Peyer's patch (tissue), 4 donors: ENCODE results near the gene NANOS1. TPM values are rescaled to one million over a fixed set of nuclear protein-coding genes. Genes with fewer than 3 reads are reported as not detected.

Source experiments
- DNase-seq, 3 donors: peaks; one replicate each; pipeline ENCODE4 v3.0.0-alpha.2; 2017 to 2019
- H3K27ac ChIP-seq, 4 donors: fragments of 200-600 bp; sonication (generic); one replicate each; pipeline ENCODE4 v1.5.1; 2016 to 2019
- H3K27me3 ChIP-seq, 2 donors: fragments of 200-600 bp; sonication (generic); one replicate each; pipeline ENCODE4 v1.5.1; 2019
- H3K36me3 ChIP-seq, 3 donors: fragments of 200-600 bp; sonication (generic); one replicate each; pipeline ENCODE4 v1.5.1; 2016 to 2019
- H3K4me1 ChIP-seq, 4 donors: fragments of 200-600 bp; sonication (generic); one replicate each; pipeline ENCODE4 v1.5.1; 2016 to 2019
- H3K4me3 ChIP-seq, 4 donors: fragments of 200-600 bp; sonication (generic); 1 replicate in 3 of 4; 2 replicates in 1 of 4; pipeline ENCODE4 v1.5.1; 2016 to 2019; ENCODE audit warnings: mild to moderate bottlenecking in 1 of 4
- H3K9me3 ChIP-seq, 4 donors: fragments of 200-600 bp; sonication (generic); one replicate each; pipeline ENCODE4 v1.5.1; 2016 to 2019; ENCODE audit warnings: mild to moderate bottlenecking in 1 of 4
- POLR2A ChIP-seq, 2 donors: fragments of 450-650 bp; IDR thresholded peaks; one replicate each; pipeline ENCODE4 v1.5.1; 2017; ENCODE audit warnings: antibody characterized with exemption in 2 of 2, mild to moderate bottlenecking in 2 of 2, moderate library complexity in 2 of 2
- total RNA-seq, 4 donors: library from RNA; depleted of rRNA; stranded (reverse); fragments of >200 nt; gene quantifications; one replicate each; pipeline ENCODE4 v1.1.0, GENCODE V29; 2016
- TF ChIP-seq, protein P1 (sequence below), 6 experiments: fragments of 450-650 bp in 4 of 6; fragments of 200-600 bp in 2 of 6; sonication (generic) in 1 of 6; IDR thresholded peaks; one replicate each; pipeline ENCODE4 v1.5.1; 2017 to 2019; ENCODE audit warnings: antibody characterized with exemption in 6 of 6, mild to moderate bottlenecking in 3 of 6, moderate library complexity in 1 of 6

The NANOS1 gene
- total RNA-seq, 4 donors from 2014 or later = 0.13 to 9.9 TPM; not detected in 2

DNA sequence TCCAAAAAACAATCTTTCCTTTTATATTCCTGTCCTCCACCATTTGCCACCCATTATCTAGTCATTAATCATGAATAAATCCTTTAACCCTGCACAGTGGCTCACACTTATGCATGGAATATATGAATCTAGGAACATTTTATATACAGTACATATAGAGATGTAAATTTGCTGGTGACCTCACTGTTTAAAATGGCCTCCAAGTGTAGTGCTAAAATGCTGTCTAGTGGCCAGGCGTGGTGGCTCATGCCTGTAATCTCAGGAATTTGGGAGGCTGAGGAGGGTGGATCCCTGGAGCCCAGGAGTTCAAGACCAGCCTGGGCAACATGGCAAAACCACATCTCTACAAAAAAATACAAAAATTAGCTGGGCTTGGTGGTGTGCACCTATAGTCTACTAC is 9.6 kb downstream of the NANOS1 start:
- H3K9me3 ChIP-seq = no peaks in the 10 kb centered on the region
- no peaks in the 10 kb centered on the region for H3K27me3 ChIP-seq
- peaks cover 0 to 94% (median 3%) of the 10 kb centered on the region in 3 donors for H3K36me3 ChIP-seq
- no peak for DNase-seq
- H3K4me1 ChIP-seq = no peaks in the 10 kb centered on the region
- no peak overlapping the region for H3K4me3 ChIP-seq
- TF ChIP-seq, protein P1, sequence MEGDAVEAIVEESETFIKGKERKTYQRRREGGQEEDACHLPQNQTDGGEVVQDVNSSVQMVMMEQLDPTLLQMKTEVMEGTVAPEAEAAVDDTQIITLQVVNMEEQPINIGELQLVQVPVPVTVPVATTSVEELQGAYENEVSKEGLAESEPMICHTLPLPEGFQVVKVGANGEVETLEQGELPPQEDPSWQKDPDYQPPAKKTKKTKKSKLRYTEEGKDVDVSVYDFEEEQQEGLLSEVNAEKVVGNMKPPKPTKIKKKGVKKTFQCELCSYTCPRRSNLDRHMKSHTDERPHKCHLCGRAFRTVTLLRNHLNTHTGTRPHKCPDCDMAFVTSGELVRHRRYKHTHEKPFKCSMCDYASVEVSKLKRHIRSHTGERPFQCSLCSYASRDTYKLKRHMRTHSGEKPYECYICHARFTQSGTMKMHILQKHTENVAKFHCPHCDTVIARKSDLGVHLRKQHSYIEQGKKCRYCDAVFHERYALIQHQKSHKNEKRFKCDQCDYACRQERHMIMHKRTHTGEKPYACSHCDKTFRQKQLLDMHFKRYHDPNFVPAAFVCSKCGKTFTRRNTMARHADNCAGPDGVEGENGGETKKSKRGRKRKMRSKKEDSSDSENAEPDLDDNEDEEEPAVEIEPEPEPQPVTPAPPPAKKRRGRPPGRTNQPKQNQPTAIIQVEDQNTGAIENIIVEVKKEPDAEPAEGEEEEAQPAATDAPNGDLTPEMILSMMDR (IDR thresholded peaks at IDR 0.05) = no peak
- no peak for TF ChIP-seq POLR2A (IDR thresholded peaks at IDR 0.05)
- H3K27ac ChIP-seq = no peak overlapping the region

GRCh38 chr10:119041326-119041725 is 11.8 kb downstream of the NANOS1 start:
- Histone ChIP-seq H3K27ac (no peak overlapping the region), H3K36me3 (peaks cover 0 to 100% (median 3%) of the 10 kb centered on the region in 3 donors), H3K4me3 (no peak overlapping the region), H3K27me3 (no peaks in the 10 kb centered on the region), H3K9me3 (no peaks in the 10 kb centered on the region), H3K4me1 (no peaks in the 10 kb centered on the region)
- no peak for DNase-seq
- TF ChIP-seq, protein P1 (IDR thresholded peaks at IDR 0.05) = no peak

GRCh38 chr10:119042169-119042568 is 12.7 kb downstream of the NANOS1 start:
- no peaks in the 10 kb centered on the region for H3K27me3 ChIP-seq
- DNase-seq = no peak
- peaks cover 0 to 100% (median 3%) of the 10 kb centered on the region in 3 donors for H3K36me3 ChIP-seq
- TF ChIP-seq, protein P1 (IDR thresholded peaks at IDR 0.05) = no peak
- no peak for TF ChIP-seq POLR2A (IDR thresholded peaks at IDR 0.05)
- no peaks in the 10 kb centered on the region for H3K9me3 ChIP-seq
- H3K27ac ChIP-seq = no peak overlapping the region
- H3K4me3 ChIP-seq = no peak overlapping the region
- no peaks in the 10 kb centered on the region for H3K4me1 ChIP-seq

DNA sequence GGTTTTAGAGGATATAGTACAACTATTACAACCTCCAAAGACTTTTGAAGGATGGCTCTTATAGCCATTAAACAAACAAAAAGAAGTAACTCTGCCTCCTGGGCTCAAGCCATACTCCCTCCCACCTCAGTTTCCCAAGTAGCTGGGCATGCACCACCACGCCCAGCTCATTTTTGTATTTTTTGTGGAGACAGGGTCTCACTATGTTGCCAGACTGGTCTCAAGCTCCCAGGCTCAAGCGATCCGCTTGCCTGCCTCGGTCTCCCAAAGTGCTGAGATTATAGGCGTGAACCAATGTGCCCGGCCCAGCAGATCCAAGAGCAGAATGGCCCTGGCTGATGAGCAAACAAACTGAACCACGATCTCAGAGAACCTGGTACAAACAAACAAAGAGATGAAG is 16.0 kb downstream of the NANOS1 start:
- Histone ChIP-seq H3K9me3 (no peaks in the 10 kb centered on the region), H3K4me3 (no peak overlapping the region), H3K36me3 (peaks cover 0 to 100% (median 3%) of the 10 kb centered on the region in 3 donors), H3K4me1 (no peaks in the 10 kb centered on the region), H3K27ac (no peak overlapping the region), H3K27me3 (no peaks in the 10 kb centered on the region)
- no peak for DNase-seq
- TF ChIP-seq, protein P1 (IDR thresholded peaks at IDR 0.05) = no peak
- TF ChIP-seq POLR2A (IDR thresholded peaks at IDR 0.05) = no peak

GRCh38 chr10:119049361-119049760 is 19.8 kb downstream of the NANOS1 start:
- Histone ChIP-seq H3K27me3 (no peaks in the 10 kb centered on the region), H3K36me3 (peaks cover 0 to 100% (median 0%) of the 10 kb centered on the region in 3 donors), H3K4me3 (no peak overlapping the region), H3K9me3 (no peaks in the 10 kb centered on the region), H3K4me1 (no peaks in the 10 kb centered on the region), H3K27ac (no peak overlapping the region)
- no peak for DNase-seq
- TF ChIP-seq POLR2A (IDR thresholded peaks at IDR 0.05) = no peak
- TF ChIP-seq, protein P1 (IDR thresholded peaks at IDR 0.05) = no peak

DNA sequence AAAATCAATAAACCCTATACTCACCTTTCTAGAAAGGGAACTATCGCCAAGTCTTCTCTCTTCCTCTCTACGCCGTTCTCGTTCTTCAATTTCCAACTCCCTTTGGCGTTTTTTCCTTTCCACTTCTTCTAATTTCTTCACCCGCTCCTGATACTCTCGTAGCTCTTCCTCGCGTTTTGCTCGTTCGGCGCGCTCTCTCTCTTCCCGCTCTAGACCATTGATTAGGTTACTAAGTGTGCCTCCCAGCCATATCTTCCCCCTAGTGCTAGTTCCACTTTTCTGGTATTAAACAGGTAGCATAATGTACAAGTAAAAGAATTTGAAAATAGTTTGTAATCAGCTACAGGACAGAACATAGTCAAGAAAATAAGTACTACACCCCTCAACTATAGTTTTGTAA is 20.3 kb downstream of the NANOS1 start:
- TF ChIP-seq, protein P1 (IDR thresholded peaks at IDR 0.05) = no peak
- no peak for TF ChIP-seq POLR2A (IDR thresholded peaks at IDR 0.05)
- H3K27me3 ChIP-seq = no peaks in the 10 kb centered on the region
- DNase-seq = no peak
- H3K27ac ChIP-seq = no peak overlapping the region
- peaks cover 0 to 100% (median 0%) of the 10 kb centered on the region in 3 donors for H3K36me3 ChIP-seq
- H3K4me3 ChIP-seq = no peak overlapping the region
- no peaks in the 10 kb centered on the region for H3K9me3 ChIP-seq
- no peaks in the 10 kb centered on the region for H3K4me1 ChIP-seq
